Measurements from ENCODE around the gene CELF4.
"Not testable (repeated sequence)": the region's sequence is repeated elsewhere in the genome, so short reads cannot be mapped to it uniquely, and the experiment has no call there.

CELF4 gene

DNA sequence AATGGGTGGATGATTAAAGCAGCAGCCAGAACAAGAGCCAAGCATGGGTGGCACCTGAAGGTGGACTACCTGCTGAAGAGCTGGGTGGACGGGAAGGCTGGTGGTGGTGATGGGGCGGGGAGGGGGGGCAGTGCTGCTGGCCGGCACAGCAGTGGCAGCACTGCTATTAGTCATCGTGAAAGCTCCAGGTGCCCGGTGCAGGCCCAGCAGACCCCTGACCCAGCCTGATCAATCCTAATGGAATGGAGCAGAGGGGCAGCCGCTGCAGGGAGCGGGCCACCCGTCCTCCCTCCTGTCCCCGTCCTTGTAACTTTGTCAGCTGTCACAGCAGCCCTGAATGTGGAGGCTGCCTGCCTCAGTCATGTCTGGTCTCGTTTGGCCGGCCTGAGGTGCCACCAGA is 174.9 kb downstream of the CELF4 start:
- DNase-seq (ENCODE audit: low spot score): no peak

- DNase-seq (ENCODE audit: low spot score): no peak
Observed at GRCh38 chr18:37389684-37390368, 175.8 kb downstream of the CELF4 start.

- no peak for DNase-seq (ENCODE audit: low spot score)
Observed at GRCh38 chr18:37389041-37389440, 176.6 kb downstream of the CELF4 start.

GRCh38 chr18:37388413-37388812 is 177.2 kb downstream of the CELF4 start:
- no peak for DNase-seq (ENCODE audit: low spot score)

DNA sequence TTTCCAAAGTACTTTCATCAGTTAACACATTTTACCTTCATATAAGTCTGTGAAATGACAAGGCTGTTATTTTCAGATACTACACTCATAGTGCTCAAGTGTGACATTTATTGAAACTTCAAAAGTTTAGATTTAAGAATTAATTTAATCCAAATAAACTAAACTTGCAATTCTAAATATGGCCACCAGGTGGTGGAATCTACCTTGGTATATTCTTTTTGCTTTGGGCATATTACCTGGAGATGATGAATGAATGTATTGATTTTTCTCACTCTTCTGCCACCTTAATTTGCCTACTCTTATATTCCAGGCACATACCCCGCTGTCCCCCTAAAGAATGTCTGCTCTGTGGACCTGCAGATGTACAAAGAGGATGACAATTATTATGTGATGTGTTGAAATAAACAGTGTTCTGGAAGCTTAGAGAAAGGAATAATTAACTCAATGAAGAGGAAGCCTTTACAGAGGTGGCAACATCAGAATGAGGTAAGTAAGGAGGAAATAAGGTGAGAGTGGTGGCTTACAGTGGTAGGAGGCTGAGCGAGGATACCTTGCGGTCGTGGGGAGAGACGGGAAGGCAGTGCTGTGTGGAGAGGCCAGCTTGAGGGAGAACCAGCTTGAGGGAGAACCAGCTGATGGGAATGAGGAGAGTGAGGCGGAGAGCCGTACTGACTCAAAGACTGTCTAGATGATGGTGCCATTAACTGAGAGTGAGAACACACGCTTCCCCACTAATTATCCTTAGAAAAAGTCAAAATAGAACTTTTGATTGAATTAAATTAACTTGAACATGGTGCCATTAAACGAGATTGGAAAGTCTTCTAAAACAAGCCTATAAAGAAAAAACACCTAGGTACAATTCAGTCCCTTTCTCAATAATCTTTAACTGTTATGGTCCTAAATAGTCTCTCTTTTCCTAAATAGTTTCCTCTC is 179.5 kb downstream of the CELF4 start:
- no peak for DNase-seq (ENCODE audit: low spot score)

- no peak for DNase-seq (ENCODE audit: low spot score)
Observed at GRCh38 chr18:37383846-37384595, 181.6 kb downstream of the CELF4 start.

DNA sequence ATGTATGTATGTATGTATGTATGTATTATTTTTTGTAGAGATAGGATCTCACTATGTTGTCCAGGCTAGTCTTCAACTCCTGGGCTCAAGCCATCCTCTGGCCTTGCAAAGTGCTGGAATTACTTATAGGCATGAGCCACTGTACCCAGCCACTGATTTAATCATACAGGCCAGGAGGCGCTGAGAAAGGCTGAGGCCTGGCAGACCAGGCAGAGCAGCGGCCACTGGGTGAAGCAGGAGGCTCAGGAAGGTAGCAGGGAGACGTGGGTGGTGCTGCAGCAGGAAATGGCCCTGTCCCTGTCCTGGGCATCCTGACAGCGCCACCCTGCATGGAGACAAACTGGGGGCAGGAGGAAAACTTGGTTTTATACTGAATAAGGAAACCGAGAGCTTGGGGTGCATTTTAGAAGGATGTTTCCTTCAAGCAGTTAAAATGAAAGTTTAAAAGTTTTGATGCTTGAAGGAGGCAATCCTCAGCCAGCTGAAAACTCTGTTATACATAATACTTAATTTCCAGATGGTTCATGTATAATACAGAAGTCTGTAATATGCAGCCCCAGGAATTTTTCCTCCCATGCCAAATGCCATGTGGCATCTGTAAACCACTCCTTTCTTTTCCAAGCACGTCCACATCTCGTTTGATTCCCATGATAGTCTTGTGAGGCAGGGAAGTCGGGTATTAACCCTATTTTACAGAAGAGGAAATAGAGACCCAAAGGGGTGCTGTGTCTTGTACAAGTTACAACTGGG is 182.4 kb downstream of the CELF4 start:
- DNase-seq (ENCODE audit: low spot score): no peak

GRCh38 chr18:37381554-37381953 is 184.0 kb downstream of the CELF4 start:
- no peak for DNase-seq (ENCODE audit: low spot score)

GRCh38 chr18:37380546-37381110 is 185.0 kb downstream of the CELF4 start:
- no peak for DNase-seq (ENCODE audit: low spot score)

- no peak for DNase-seq (ENCODE audit: low spot score)
Observed at GRCh38 chr18:37378336-37379010, 187.1 kb downstream of the CELF4 start.

DNA sequence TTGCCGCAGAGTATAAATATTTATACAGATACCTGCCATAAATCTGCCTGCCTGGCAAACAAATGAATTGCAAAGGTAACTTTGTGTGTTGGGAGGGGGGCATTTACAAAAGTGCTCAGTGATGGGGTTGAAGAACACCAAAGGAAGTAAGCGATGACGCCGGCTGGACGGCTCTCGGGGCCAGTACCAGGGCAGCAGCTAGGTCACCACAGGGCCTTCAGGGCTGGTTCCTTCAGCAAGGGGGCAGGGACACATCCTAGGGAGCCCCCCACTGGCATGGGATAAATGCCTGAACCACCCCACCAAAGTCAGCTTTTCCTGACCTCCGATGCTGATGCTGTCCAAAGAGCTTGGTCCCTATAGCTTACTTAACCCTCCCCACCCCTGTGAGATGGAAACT is 190.4 kb downstream of the CELF4 start:
- no peak for DNase-seq (ENCODE audit: low spot score)

DNA sequence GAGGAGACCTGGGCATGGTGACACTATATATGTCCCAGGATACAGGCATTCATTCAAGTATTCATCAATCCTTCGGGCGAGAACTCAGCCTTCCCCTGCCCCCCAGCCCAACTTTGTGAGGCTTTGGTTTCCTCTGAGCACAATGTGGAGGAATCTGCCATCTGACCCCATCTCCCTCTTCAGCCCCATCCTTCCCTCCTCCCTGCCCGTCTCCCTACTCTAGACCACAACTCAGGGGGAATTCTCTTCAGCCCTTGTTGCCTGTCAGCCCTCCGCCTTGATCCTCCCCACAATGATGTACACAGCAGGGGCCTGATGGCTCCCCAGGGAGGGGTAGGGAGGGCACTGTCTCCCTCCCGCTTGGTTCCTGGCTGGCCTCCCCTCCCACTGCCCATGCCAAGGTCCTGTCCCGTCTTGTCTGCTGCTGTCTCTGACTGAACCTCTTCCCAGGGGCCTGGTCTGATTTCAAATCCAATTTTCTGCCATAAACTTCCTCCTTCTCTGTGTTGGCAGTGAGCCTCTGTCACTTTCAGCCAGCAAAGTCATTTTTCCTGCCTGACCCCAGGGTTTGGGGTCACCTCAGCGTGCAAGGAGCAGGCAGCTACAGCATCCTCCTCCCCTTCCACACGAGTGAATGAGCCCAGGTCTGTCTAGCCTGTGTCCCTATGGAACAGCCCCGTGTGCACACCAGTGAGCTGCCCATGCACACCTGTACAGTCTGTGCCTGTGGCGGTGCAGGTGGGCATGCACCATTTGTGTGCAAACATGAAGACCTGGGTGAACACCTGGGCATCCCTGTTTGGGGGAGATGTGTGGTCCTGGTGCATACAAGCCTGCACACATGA is 197.3 kb downstream of the CELF4 start:
- DNase-seq (ENCODE audit: low spot score): no peak

DNA sequence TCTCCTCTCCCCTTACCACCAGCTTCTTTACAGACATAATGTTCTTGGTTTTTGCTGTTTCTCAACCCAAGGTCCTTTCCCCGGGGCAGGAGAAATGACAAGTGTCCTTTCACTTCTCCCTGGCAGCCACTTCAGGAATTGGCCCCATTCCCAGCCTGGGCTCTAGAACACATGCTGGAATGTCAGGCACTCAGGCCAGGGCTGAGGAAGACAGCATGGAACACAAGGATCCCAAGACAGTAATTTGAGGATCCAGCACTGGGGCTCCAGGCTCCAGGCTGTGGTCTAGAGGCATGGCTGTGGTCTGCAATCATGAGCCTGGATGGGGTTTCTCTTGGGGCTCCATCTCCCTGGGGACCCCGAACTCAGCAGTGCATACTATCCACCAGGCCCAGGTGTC is 201.4 kb downstream of the CELF4 start:
- no peak for DNase-seq (ENCODE audit: low spot score)

GRCh38 chr18:37362158-37362890 is 203.3 kb downstream of the CELF4 start:
- no peak for DNase-seq (ENCODE audit: low spot score)

DNA sequence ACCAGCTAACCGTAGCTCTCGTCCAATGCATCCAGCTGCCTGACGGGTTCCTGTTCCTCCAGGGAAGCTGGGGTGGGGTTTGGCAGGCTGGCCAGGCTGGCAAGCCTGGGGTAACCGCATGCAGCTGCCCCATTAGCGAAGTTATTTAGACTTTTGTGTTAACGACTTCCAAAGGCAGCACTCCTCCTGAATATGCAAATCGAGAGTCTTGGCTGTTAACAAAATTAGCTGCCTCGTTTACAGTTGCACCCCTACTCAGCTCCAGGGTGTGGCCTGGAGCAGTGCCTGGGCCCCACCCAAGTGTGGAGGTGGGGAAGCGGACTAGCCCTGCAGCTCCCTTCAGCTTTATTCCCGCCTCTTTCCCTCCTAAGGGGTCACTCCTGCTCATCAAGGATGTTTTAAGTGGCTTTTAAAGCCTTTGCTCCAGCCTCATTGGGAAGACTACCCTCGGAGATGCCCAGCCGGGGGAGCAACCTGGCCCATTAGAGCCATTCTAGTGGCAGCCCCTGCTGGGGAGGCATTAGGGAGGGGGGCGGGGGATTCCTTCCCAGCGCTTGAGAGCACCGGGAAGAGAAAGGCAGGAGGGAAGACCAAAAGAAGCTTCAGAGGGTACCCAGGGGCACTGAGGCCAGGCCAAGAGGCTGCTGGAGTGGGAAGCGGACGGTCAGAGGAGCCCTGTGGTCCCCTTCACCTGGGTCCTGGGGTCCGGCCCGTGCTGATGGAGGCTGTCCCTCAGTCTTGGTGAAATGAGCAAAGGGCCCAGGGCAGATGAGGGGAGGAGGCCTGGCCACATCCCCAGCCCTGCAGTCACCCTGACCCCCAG is 204.1 kb downstream of the CELF4 start:
- DNase-seq (ENCODE audit: low spot score): no peak

GRCh38 chr18:37358061-37358460 is 207.5 kb downstream of the CELF4 start:
- DNase-seq (ENCODE audit: low spot score): not testable (repeated sequence)

GRCh38 chr18:37355772-37356171 is 209.8 kb downstream of the CELF4 start:
- DNase-seq (ENCODE audit: low spot score): no peak

GRCh38 chr18:37351110-37351509 is 214.5 kb downstream of the CELF4 start:
- DNase-seq (ENCODE audit: low spot score): no peak
